Suprapubic skin (tissue), 4 donors: ENCODE data around the gene MYH7. TPM values are rescaled to one million over a fixed set of nuclear protein-coding genes. Genes with fewer than 3 reads are reported as not detected.

Experiments used
- DNase-seq, 2 donors: peaks; one replicate each; pipeline ENCODE4 v3.0.0-alpha.2; 2019; ENCODE audit warnings: low spot score in 2 of 2
- H3K27ac ChIP-seq: fragments of 200-600 bp; sonication (generic); one replicate; pipeline ENCODE4 v1.5.1; 2019
- H3K27me3 ChIP-seq: fragments of 200-600 bp; sonication (generic); one replicate; pipeline ENCODE4 v1.5.1; 2019
- H3K36me3 ChIP-seq: fragments of 200-600 bp; sonication (generic); one replicate; pipeline ENCODE4 v1.5.1; 2019
- H3K4me1 ChIP-seq: fragments of 200-600 bp; sonication (generic); one replicate; pipeline ENCODE4 v1.5.1; 2019
- H3K4me3 ChIP-seq: fragments of 200-600 bp; sonication (generic); one replicate; pipeline ENCODE4 v1.5.1; 2019; ENCODE audit warnings: mild to moderate bottlenecking
- H3K9me3 ChIP-seq: fragments of 200-600 bp; sonication (generic); one replicate; pipeline ENCODE4 v1.5.1; 2019
- EP300 ChIP-seq: sonication (generic); formaldehyde crosslinking; IDR thresholded peaks from one replicate; pipeline ENCODE4 v1.6.1; 2017; ENCODE audit warnings: antibody characterized with exemption
- POLR2A ChIP-seq, 2 donors: fragments of 450-650 bp; IDR thresholded peaks; one replicate each; pipeline ENCODE4 v1.6.1; 2017; ENCODE audit warnings: antibody characterized with exemption in 2 of 2, mild to moderate bottlenecking in 2 of 2, moderate library complexity in 2 of 2
- POLR2AphosphoS5 ChIP-seq, 3 donors: sonication (generic); formaldehyde crosslinking; IDR thresholded peaks; one replicate each; pipeline ENCODE4 v1.6.1; 2017; ENCODE audit warnings: antibody characterized with exemption in 3 of 3
- WGBS: methylation state at CpG from one replicate; pipeline ENCODE4 v1.1.5; 2018; 5-methylcytosine and 5-hydroxymethylcytosine counted together
- total RNA-seq, 4 donors: library from RNA; depleted of rRNA; stranded (reverse); fragments of >200 nt; gene quantifications; one replicate each; pipeline ENCODE4 v1.1.0, GENCODE V29; 2016
- TF ChIP-seq, protein P1 (sequence below), 2 donors: fragments of 200-600 bp in 1 of 2; fragments of 450-650 bp in 1 of 2; sonication (generic) in 1 of 2; IDR thresholded peaks; one replicate each; pipeline ENCODE4 v1.5.1; 2016 to 2019; ENCODE audit warnings: antibody characterized with exemption in 2 of 2, mild to moderate bottlenecking in 1 of 2, moderate library complexity in 1 of 2

The MYH7 gene
- not detected for total RNA-seq

DNA sequence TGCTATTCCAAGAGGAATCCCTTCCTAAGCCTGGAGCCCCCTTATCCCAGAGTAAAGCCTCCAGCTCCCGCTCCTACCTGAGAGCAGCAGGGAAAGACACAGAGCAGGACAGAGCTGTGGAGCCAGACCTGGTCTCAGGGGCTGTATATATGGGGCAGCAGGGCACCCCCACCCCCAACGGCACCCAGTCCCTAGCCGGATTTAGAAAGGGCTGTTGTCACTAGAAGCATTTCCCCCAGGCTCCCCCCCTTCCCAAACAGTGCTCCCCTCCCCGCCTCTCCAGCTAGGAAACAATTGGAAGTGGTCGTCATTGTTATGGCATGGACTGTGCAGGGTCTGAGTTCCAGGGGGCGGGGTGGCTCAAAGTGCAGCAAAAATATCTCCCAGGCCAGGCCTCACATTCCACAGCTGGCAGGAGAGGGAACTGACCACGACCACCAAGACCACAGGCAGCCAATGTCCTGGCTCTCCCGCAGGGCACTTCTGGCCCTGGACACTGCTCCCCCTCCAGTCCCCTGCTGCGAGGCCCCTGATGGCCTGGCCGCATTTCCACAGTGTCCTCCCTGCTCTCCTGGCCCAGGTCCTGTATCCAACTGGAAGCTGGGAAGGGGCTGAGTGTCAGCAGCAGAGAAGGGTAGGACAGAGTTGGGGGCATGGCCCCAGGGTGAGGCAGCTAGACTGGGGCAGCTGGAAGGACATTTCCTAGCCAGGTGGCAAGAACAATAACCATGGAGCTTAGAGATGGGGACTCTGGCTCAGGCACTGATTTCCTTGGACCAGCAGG, at the start of gene MYH7:
TSS of gene MYH7 (minus strand) at position 118 of the 784 bp plus-strand sequence. CDS start 1,928 bp downstream, outside the sequence.
- H3K27ac ChIP-seq: no peak within 1 kb of the TSS
- H3K4me3 ChIP-seq: no peak within 1 kb of the TSS
- H3K4me1 ChIP-seq: no peaks in the 10 kb centered on the region
- 67% methylated on average over 10 of the region's 10 CpGs for WGBS
- no peaks in the 10 kb centered on the region for H3K9me3 ChIP-seq
- TF ChIP-seq POLR2A (IDR thresholded peaks at IDR 0.05) (no peak), POLR2AphosphoS5 (IDR thresholded peaks at IDR 0.05) (no peak), EP300 (no peak)
- TF ChIP-seq, protein P1, sequence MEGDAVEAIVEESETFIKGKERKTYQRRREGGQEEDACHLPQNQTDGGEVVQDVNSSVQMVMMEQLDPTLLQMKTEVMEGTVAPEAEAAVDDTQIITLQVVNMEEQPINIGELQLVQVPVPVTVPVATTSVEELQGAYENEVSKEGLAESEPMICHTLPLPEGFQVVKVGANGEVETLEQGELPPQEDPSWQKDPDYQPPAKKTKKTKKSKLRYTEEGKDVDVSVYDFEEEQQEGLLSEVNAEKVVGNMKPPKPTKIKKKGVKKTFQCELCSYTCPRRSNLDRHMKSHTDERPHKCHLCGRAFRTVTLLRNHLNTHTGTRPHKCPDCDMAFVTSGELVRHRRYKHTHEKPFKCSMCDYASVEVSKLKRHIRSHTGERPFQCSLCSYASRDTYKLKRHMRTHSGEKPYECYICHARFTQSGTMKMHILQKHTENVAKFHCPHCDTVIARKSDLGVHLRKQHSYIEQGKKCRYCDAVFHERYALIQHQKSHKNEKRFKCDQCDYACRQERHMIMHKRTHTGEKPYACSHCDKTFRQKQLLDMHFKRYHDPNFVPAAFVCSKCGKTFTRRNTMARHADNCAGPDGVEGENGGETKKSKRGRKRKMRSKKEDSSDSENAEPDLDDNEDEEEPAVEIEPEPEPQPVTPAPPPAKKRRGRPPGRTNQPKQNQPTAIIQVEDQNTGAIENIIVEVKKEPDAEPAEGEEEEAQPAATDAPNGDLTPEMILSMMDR (IDR thresholded peaks at IDR 0.05): no peak
- H3K27me3 ChIP-seq: no peaks in the 10 kb centered on the region
- H3K36me3 ChIP-seq: no peaks in the 10 kb centered on the region
- peak; percentile 48 to 64 for DNase-seq

GRCh38 chr14:23483236-23483854, 47.9 kb upstream of the MYH7 start:
- no peak for DNase-seq
- no peaks in the 10 kb centered on the region for H3K9me3 ChIP-seq
- H3K36me3 ChIP-seq: peaks cover 28% of the 10 kb centered on the region
- no peaks in the 10 kb centered on the region for H3K4me1 ChIP-seq
- H3K27me3 ChIP-seq: no peaks in the 10 kb centered on the region
- 57% methylated on average over 9 of the region's 9 CpGs for WGBS
- H3K4me3 ChIP-seq: no peak overlapping the region
- TF ChIP-seq, protein P1 (IDR thresholded peaks at IDR 0.05): peak in 1 of 2 donors; percentile 18
- TF ChIP-seq EP300 (no peak), POLR2A (IDR thresholded peaks at IDR 0.05) (no peak), POLR2AphosphoS5 (IDR thresholded peaks at IDR 0.05) (no peak)
- H3K27ac ChIP-seq: no peak overlapping the region

DNA sequence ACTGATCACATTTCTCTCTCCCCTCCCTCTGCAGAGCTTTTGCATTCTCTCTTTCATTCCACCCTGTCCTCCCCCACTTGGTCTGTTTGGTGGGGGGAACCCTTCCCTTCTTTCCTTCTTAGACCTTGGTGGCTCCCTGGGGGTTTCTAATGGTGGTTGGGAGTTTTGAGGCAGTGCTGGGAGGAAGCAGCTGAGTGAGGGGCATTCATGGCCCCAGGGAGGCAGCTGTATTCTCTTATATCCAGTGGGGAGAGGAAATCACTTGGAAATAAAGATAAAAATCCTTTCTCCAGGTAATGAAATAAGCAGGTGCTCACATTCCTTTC, 47.3 kb upstream of the MYH7 start:
- TF ChIP-seq POLR2A (IDR thresholded peaks at IDR 0.05): no peak
- TF ChIP-seq EP300: no peak
- no peak for TF ChIP-seq POLR2AphosphoS5 (IDR thresholded peaks at IDR 0.05)
- TF ChIP-seq, protein P1 (IDR thresholded peaks at IDR 0.05): no peak
- no peaks in the 10 kb centered on the region for H3K9me3 ChIP-seq
- no peaks in the 10 kb centered on the region for H3K4me1 ChIP-seq
- H3K27ac ChIP-seq: no peak overlapping the region
- H3K27me3 ChIP-seq: no peaks in the 10 kb centered on the region
- DNase-seq: no peak
- no peak overlapping the region for H3K4me3 ChIP-seq
- H3K36me3 ChIP-seq: peaks cover 32% of the 10 kb centered on the region

- no peak for DNase-seq
- 69% methylated on average over 7 of the region's 7 CpGs for WGBS
- Histone ChIP-seq H3K27me3 (no peaks in the 10 kb centered on the region), H3K9me3 (no peaks in the 10 kb centered on the region), H3K4me3 (no peak overlapping the region), H3K36me3 (peaks cover 38% of the 10 kb centered on the region), H3K27ac (no peak overlapping the region), H3K4me1 (no peaks in the 10 kb centered on the region)
- no peak for TF ChIP-seq EP300
- TF ChIP-seq, protein P1 (IDR thresholded peaks at IDR 0.05): no peak
- no peak for TF ChIP-seq POLR2AphosphoS5 (IDR thresholded peaks at IDR 0.05)
- no peak for TF ChIP-seq POLR2A (IDR thresholded peaks at IDR 0.05)
These were observed 46.7 kb upstream of the MYH7 start for GRCh38 chr14:23481979-23482822.
